Uterus (tissue), 2 donors: ENCODE measurements around the gene CLDN11.

Experiments used
- POLR2A ChIP-seq, 2 donors: fragments of 450-650 bp; IDR thresholded peaks; one replicate each; pipeline ENCODE4 v1.6.1; 2016; ENCODE audit warnings: antibody characterized with exemption in 2 of 2, mild to moderate bottlenecking in 1 of 2, moderate library complexity in 1 of 2
- TF ChIP-seq, protein P1 (sequence below), 4 experiments: fragments of 200-600 bp in 2 of 4; fragments of 450-650 bp in 2 of 4; sonication (generic) in 2 of 4; IDR thresholded peaks; one replicate each; pipeline ENCODE4 v1.5.1; 2016 to 2019; ENCODE audit warnings: antibody characterized with exemption in 4 of 4, mild to moderate bottlenecking in 2 of 4, moderate library complexity in 1 of 4

DNA sequence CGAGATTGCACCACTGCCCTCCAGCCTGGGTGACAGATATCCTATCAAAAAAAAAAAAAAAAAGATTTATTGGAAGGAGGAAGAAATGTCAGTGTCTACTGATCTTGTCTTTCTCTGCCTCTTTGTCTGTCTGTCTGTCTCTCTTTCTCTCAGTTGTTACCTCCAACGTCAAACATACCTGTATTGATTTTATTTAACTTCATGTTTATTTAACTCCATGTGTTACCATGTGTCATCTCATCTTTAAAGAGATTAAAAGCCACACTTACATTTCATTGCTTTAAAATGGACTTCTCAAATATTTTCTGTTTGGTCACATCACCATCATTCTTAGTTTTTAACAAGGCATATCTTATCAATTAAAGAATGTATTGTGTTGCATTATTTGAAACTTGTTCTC is 9.4 kb downstream of the CLDN11 start:
- no peak for TF ChIP-seq POLR2A (IDR thresholded peaks at IDR 0.05)
- TF ChIP-seq, protein P1, sequence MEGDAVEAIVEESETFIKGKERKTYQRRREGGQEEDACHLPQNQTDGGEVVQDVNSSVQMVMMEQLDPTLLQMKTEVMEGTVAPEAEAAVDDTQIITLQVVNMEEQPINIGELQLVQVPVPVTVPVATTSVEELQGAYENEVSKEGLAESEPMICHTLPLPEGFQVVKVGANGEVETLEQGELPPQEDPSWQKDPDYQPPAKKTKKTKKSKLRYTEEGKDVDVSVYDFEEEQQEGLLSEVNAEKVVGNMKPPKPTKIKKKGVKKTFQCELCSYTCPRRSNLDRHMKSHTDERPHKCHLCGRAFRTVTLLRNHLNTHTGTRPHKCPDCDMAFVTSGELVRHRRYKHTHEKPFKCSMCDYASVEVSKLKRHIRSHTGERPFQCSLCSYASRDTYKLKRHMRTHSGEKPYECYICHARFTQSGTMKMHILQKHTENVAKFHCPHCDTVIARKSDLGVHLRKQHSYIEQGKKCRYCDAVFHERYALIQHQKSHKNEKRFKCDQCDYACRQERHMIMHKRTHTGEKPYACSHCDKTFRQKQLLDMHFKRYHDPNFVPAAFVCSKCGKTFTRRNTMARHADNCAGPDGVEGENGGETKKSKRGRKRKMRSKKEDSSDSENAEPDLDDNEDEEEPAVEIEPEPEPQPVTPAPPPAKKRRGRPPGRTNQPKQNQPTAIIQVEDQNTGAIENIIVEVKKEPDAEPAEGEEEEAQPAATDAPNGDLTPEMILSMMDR (IDR thresholded peaks at IDR 0.05) = no peak
